Endothelial cell of umbilical vein (primary cell): ENCODE data around the gene TMEM74B. TPM values are rescaled to one million over a fixed set of nuclear protein-coding genes. Genes with fewer than 3 reads are reported as not detected.

Source experiments
- BruUV-seq: library from RNA; stranded (reverse); fragments of 400-500 nt; replicated peaks from 2 replicates; lab custom pipeline; 2021; lab: Mats Ljungman, UMichigan
- CTCF ChIA-PET: fragments of 300-600, 350-600 bp; sonication (Branson Sonifier 250); formaldehyde crosslinking; loops from one replicate; lab custom pipeline; 2021; ENCODE audit warnings: antibody characterized with exemption, inconsistent platforms; lab: Charles Lee
- POLR2A ChIA-PET: fragments of 300-600, 350-600 bp; sonication (Branson Sonifier 250); formaldehyde crosslinking; loops from one replicate; lab custom pipeline; 2021; ENCODE audit warnings: antibody characterized with exemption, inconsistent platforms; lab: Charles Lee
- DNase-seq: peaks from one replicate; pipeline ENCODE4 v3.0.0-alpha.2; 2011; ENCODE audit warnings: low read depth, low spot score
- FAIRE-seq: peaks from 2 replicates; lab custom pipeline; 2011; peaks lifted over from hg19 to GRCh38; lab: Jason Lieb, UNC
- H2AFZ ChIP-seq: 2 replicates; pipeline ENCODE4 v1.6.0; 2012; ENCODE audit warnings: low read depth, low read length, control low read depth, inconsistent platforms
- H3K27ac ChIP-seq: 2 replicates; pipeline ENCODE4 v1.5.1; 2011; ENCODE audit warnings: low read depth, mild to moderate bottlenecking, control low read depth, low read length, moderate library complexity; ENCODE audit not compliant: insufficient read depth
- H3K27me3 ChIP-seq, 2 experiments: 2 replicates each; pipeline versions ENCODE4 v1.6.0 to v1.6.1; 2011; ENCODE audit warnings: low read length in 2 of 2, mixed read lengths in 1 of 2; ENCODE audit not compliant: control insufficient read depth in 2 of 2, insufficient read depth in 2 of 2
- H3K36me3 ChIP-seq, 2 experiments: 2 replicates in 1 of 2; 3 replicates in 1 of 2; pipeline ENCODE4 v1.5.1; 2011; ENCODE audit warnings: low read length in 2 of 2, mild to moderate bottlenecking in 1 of 2, moderate library complexity in 1 of 2; ENCODE audit not compliant: control insufficient read depth in 2 of 2, insufficient read depth in 2 of 2; ENCODE audit errors: extremely low read depth in 1 of 2
- H3K4me1 ChIP-seq: 3 replicates; pipeline ENCODE4 v1.5.1; 2011; ENCODE audit warnings: mild to moderate bottlenecking, low read length; ENCODE audit not compliant: control insufficient read depth, insufficient read depth; ENCODE audit errors: extremely low read depth
- H3K4me2 ChIP-seq: 2 replicates; pipeline ENCODE4 v1.6.1; 2011; ENCODE audit warnings: low read length, control low read depth, mixed read lengths; ENCODE audit not compliant: insufficient read depth
- H3K4me3 ChIP-seq, 3 experiments: fragments of 200-600 bp in 1 of 3; sonication (generic), shearing (Covaris generic) in 1 of 3; replicated peaks in 1 of 3; 2 replicates each; pipeline ENCODE4 v1.5.1; 2011 to 2016; ENCODE audit warnings: control low read depth in 3 of 3, low read length in 3 of 3, mild to moderate bottlenecking in 2 of 3, inconsistent platforms in 1 of 3, low read depth in 1 of 3, moderate library complexity in 1 of 3; ENCODE audit not compliant: insufficient read depth in 1 of 3
- H3K79me2 ChIP-seq: 2 replicates; pipeline ENCODE4 v1.6.0; 2012; ENCODE audit warnings: low read length, inconsistent platforms; ENCODE audit not compliant: control insufficient read depth, insufficient read depth
- H3K9ac ChIP-seq: replicated peaks from 2 replicates; pipeline ENCODE3; 2011; ENCODE audit warnings: low read length, control low read depth; ENCODE audit not compliant: insufficient read depth; ENCODE audit errors: extremely low read depth
- H3K9me1 ChIP-seq: replicated peaks from 3 replicates; pipeline ENCODE4 v1.6.0; 2011; ENCODE audit warnings: mild to moderate bottlenecking, low read length; ENCODE audit not compliant: control insufficient read depth, insufficient read depth; ENCODE audit errors: extremely low read depth
- H3K9me3 ChIP-seq: replicated peaks from 2 replicates; pipeline ENCODE4 v1.5.1; 2012; ENCODE audit warnings: low read length, inconsistent platforms; ENCODE audit not compliant: control insufficient read depth, insufficient read depth
- H4K20me1 ChIP-seq: replicated peaks from 2 replicates; pipeline ENCODE3; 2011; ENCODE audit warnings: mild to moderate bottlenecking, low read length; ENCODE audit not compliant: control insufficient read depth, insufficient read depth; ENCODE audit errors: extremely low read depth
- EZH2 ChIP-seq: IDR thresholded peaks from 2 replicates; pipeline ENCODE4 v1.6.1; 2012; ENCODE audit warnings: borderline replicate concordance, low read depth, mild to moderate bottlenecking, moderate library complexity, low read length, inconsistent platforms; ENCODE audit not compliant: severe bottlenecking
- FOS ChIP-seq: IDR thresholded peaks from 2 replicates; pipeline ENCODE4 v1.6.1; 2011; ENCODE audit warnings: mild to moderate bottlenecking, low read length, moderate library complexity, borderline replicate concordance; ENCODE audit not compliant: insufficient read depth
- GATA2 ChIP-seq: IDR thresholded peaks from 2 replicates; pipeline ENCODE4 v1.7.0; 2011; ENCODE audit warnings: low read depth, mild to moderate bottlenecking, moderate library complexity, mixed read lengths, low read length; ENCODE audit not compliant: insufficient read length, insufficient read depth
- JUN ChIP-seq: IDR thresholded peaks from 2 replicates; pipeline ENCODE4 v1.6.1; 2011; ENCODE audit warnings: borderline replicate concordance, low read depth; ENCODE audit not compliant: insufficient read length, insufficient read depth
- MAX ChIP-seq: IDR thresholded peaks from 2 replicates; pipeline ENCODE4 v1.6.1; 2011; ENCODE audit not compliant: insufficient read depth, insufficient read length
- MYC ChIP-seq: IDR thresholded peaks from one replicate; pipeline ENCODE4 v1.6.1; 2011; ENCODE audit warnings: mild to moderate bottlenecking, low read depth, low read length
- POLR2A ChIP-seq: IDR thresholded peaks from 2 replicates; pipeline ENCODE4 v1.6.1; 2012; ENCODE audit warnings: low read depth, mild to moderate bottlenecking, control low read depth, low read length
- POLR2AphosphoS5 ChIP-seq: IDR thresholded peaks from 2 replicates; pipeline ENCODE4 v1.6.1; 2012; ENCODE audit warnings: low read depth, mild to moderate bottlenecking, control low read depth, low read length, moderate library complexity; ENCODE audit not compliant: insufficient read depth
- dilution Hi-C: fragments of 300-500 bp; cut with MboI; formaldehyde crosslinking; loops from one replicate; pipeline ENCODE4 v1.15.0; 2019; ENCODE audit warnings: low sequenced_read_pairs; ENCODE audit not compliant: extremely low pct_ligation_motif_present
- intact Hi-C: fragments of 100-400 bp; cut with micrococcal nuclease; formaldehyde crosslinking; loops from one replicate; pipeline ENCODE4 v1.10.0; 2022
- polyA plus RNA-seq, 4 experiments: library from polyadenylated mRNA; depleted of rRNA in 3 of 4; stranded (reverse) in 3 of 4; unstranded in 1 of 4; fragments of >200 nt; gene quantifications; 2 replicates each; pipeline versions ENCODE4 v1.2.1 to v1.2.3, GENCODE V29; 2011 to 2012; ENCODE audit warnings: missing spikeins in 1 of 4
- total RNA-seq: library from RNA; stranded (reverse); gene quantifications from 2 replicates; pipeline ENCODE4 v1.2.3, GENCODE V29; 2021
- TF ChIP-seq, protein P1 (sequence below), 2 donors: IDR thresholded peaks; 1 replicate in 1 of 2; 2 replicates in 1 of 2; pipeline ENCODE4 v1.5.1; 2011; ENCODE audit warnings: low read length in 2 of 2, mild to moderate bottlenecking in 2 of 2, moderate library complexity in 2 of 2, control low read depth in 1 of 2, inconsistent platforms in 1 of 2, low read depth in 1 of 2; ENCODE audit not compliant: insufficient read depth in 1 of 2; ENCODE audit errors: extremely low read depth in 1 of 2

TMEM74B gene
- total and polyA plus RNA-seq, 2 donors (not counting 3 experiments of a cell fraction or from before 2014, with no cell fraction given), result 0.26 to 1.1 TPM

- no peak overlapping the region for H3K9ac ChIP-seq
- no peak for DNase-seq
- FAIRE-seq, result no peak
- BruUV-seq, result no TSS peak
- TF ChIP-seq, protein P1, sequence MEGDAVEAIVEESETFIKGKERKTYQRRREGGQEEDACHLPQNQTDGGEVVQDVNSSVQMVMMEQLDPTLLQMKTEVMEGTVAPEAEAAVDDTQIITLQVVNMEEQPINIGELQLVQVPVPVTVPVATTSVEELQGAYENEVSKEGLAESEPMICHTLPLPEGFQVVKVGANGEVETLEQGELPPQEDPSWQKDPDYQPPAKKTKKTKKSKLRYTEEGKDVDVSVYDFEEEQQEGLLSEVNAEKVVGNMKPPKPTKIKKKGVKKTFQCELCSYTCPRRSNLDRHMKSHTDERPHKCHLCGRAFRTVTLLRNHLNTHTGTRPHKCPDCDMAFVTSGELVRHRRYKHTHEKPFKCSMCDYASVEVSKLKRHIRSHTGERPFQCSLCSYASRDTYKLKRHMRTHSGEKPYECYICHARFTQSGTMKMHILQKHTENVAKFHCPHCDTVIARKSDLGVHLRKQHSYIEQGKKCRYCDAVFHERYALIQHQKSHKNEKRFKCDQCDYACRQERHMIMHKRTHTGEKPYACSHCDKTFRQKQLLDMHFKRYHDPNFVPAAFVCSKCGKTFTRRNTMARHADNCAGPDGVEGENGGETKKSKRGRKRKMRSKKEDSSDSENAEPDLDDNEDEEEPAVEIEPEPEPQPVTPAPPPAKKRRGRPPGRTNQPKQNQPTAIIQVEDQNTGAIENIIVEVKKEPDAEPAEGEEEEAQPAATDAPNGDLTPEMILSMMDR (IDR thresholded peaks at IDR 0.05; ENCODE audit: extremely low read depth in 1 of 2, insufficient read depth in 1 of 2, low read depth in 1 of 2, low read length in 2 of 2), result no peak
- no peak for TF ChIP-seq MAX
- no peak for TF ChIP-seq EZH2
- no peak for TF ChIP-seq GATA2
- no peak for TF ChIP-seq JUN
- TF ChIP-seq FOS, result no peak
- no peak for TF ChIP-seq POLR2A
- TF ChIP-seq MYC, result no peak
- no peak for TF ChIP-seq POLR2AphosphoS5
- dilution Hi-C loops (no loop called here), intact Hi-C loops (no loop called here)
- H3K4me2 ChIP-seq, result no peak overlapping the region
- no peaks in the 10 kb centered on the region for H3K9me3 ChIP-seq
- POLR2A ChIA-PET, result no interaction called here
- H4K20me1 ChIP-seq, result no peaks in the 10 kb centered on the region
- H2AFZ ChIP-seq, result no peak overlapping the region
- no peak overlapping the region for H3K27ac ChIP-seq
- CTCF ChIA-PET, result interaction anchor here (1.2 kb wide), 1 partner anchor 52 kb away, joined by 3 read pairs; no protein-coding TSS in a partner anchor
- peaks cover 17% of the 10 kb centered on the region for H3K4me1 ChIP-seq
- H3K9me1 ChIP-seq, result no peaks in the 10 kb centered on the region
- H3K79me2 ChIP-seq, result no peaks in the 10 kb centered on the region
- peaks cover 7 to 33% of the 10 kb centered on the region in 2 experiments for H3K36me3 ChIP-seq
- H3K27me3 ChIP-seq, result no peaks in the 10 kb centered on the region
- no peak overlapping the region for H3K4me3 ChIP-seq
Observed at GRCh38 chr20:1165521-1165920, 19.3 kb downstream of the TMEM74B start.
